HEK293 (cell line): ENCODE data around the gene CLTB.

Experiments used
- CTCF ChIA-PET: fragments of 350-600 bp; formaldehyde crosslinking; extraction: SDS; loops from one replicate; lab custom pipeline; 2021; ENCODE audit warnings: antibody characterized with exemption; lab: Yijun Ruan, JAX
- POLR2A ChIA-PET: fragments of 300-600 bp; formaldehyde crosslinking; extraction: SDS; loops from one replicate; lab custom pipeline; 2020; ENCODE audit warnings: antibody characterized with exemption, inconsistent platforms; lab: Yijun Ruan, JAX
- H3K27ac ChIP-seq: fragments of 200-500 bp; sonication (Bioruptor generic); 2 replicates; pipeline ENCODE4 v1.5.1; 2014; ENCODE audit warnings: low read depth, low read length, control low read depth, inconsistent platforms; ENCODE audit errors: extremely low read depth
- H3K36me3 ChIP-seq, 2 experiments: fragments of 200-500 bp in 1 of 2; sonication (Bioruptor generic) in 1 of 2; 1 replicate in 1 of 2; 2 replicates in 1 of 2; pipeline ENCODE4 v1.5.1; 2014 to 2017; ENCODE audit warnings: inconsistent platforms in 2 of 2, low read length in 2 of 2; ENCODE audit not compliant: control insufficient read depth in 2 of 2, insufficient read depth in 1 of 2
- H3K4me1 ChIP-seq: fragments of 200-500 bp; sonication (Bioruptor generic); 2 replicates; pipeline ENCODE4 v1.5.1; 2014; ENCODE audit warnings: mild to moderate bottlenecking, low read length, inconsistent platforms; ENCODE audit not compliant: control insufficient read depth, insufficient read depth
- H3K4me3 ChIP-seq: 2 replicates; pipeline ENCODE4 v1.5.1; 2011; ENCODE audit warnings: low read depth, mild to moderate bottlenecking, control low read depth, low read length, moderate library complexity
- H3K9me3 ChIP-seq: fragments of 200-500 bp; sonication (Bioruptor generic); 2 replicates; pipeline ENCODE4 v1.5.1; 2014; ENCODE audit warnings: low read depth, low read length, inconsistent platforms; ENCODE audit not compliant: control insufficient read depth, insufficient read depth
- IKZF3 ChIP-seq: fragments of 450-650 bp; IDR thresholded peaks from 2 replicates; pipeline ENCODE4 v1.5.0; 2018; ENCODE audit warnings: missing biosample characterization, mild to moderate bottlenecking, missing genetic modification characterization, moderate library complexity
- KLF9 ChIP-seq: fragments of 450-650 bp; formaldehyde crosslinking; IDR thresholded peaks from 2 replicates; pipeline ENCODE4 v1.5.1; 2016; ENCODE audit warnings: missing biosample characterization, missing genetic modification characterization, low read depth
- PBX3 ChIP-seq: sonication (generic); formaldehyde crosslinking; IDR thresholded peaks from 2 replicates; pipeline ENCODE4 v1.8.1; 2022; ENCODE audit warnings: mild to moderate bottlenecking, moderate library complexity, missing genetic modification reagents
- SP3 ChIP-seq: fragments of 450-650 bp; formaldehyde crosslinking; IDR thresholded peaks from 2 replicates; pipeline ENCODE4 v1.5.1; 2016; ENCODE audit warnings: missing biosample characterization, missing genetic modification characterization
- ZBTB8A ChIP-seq: fragments of 450-650 bp; formaldehyde crosslinking; IDR thresholded peaks from 2 replicates; pipeline ENCODE4 v1.5.1; 2016; ENCODE audit warnings: missing biosample characterization, missing genetic modification characterization
- ZFHX2 ChIP-seq: fragments of 450-650 bp; formaldehyde crosslinking; conservative IDR thresholded peaks from 2 replicates; pipeline ENCODE4 v1.5.1; 2016; ENCODE audit warnings: missing biosample characterization, missing genetic modification characterization
- ZFP3 ChIP-seq: fragments of 450-650 bp; formaldehyde crosslinking; IDR thresholded peaks from 2 replicates; pipeline ENCODE4 v1.5.1; 2016; ENCODE audit warnings: low read depth, missing biosample characterization, missing genetic modification characterization
- ZNF19 ChIP-seq: fragments of 450-650 bp; formaldehyde crosslinking; IDR thresholded peaks from 2 replicates; pipeline ENCODE4; 2016; ENCODE audit warnings: missing biosample characterization, missing genetic modification characterization, low read depth
- ZNF366 ChIP-seq: fragments of 450-650 bp; formaldehyde crosslinking; conservative IDR thresholded peaks from 2 replicates; pipeline ENCODE4 v1.5.1; 2016; ENCODE audit warnings: missing biosample characterization, missing genetic modification characterization
- ZNF404 ChIP-seq: fragments of 450-650 bp; formaldehyde crosslinking; IDR thresholded peaks from 2 replicates; pipeline ENCODE4 v1.5.1; 2017; ENCODE audit warnings: missing biosample characterization, missing genetic modification characterization
- ZNF449 ChIP-seq: fragments of 450-650 bp; formaldehyde crosslinking; IDR thresholded peaks from 2 replicates; pipeline ENCODE4 v1.5.1; 2017; ENCODE audit warnings: missing biosample characterization, mild to moderate bottlenecking, missing genetic modification characterization, moderate library complexity
- ZNF629 ChIP-seq: fragments of 450-650 bp; formaldehyde crosslinking; IDR thresholded peaks from 2 replicates; pipeline ENCODE4 v1.5.1; 2017; ENCODE audit warnings: missing biosample characterization, missing genetic modification characterization
- ZNF704 ChIP-seq: fragments of 450-650 bp; formaldehyde crosslinking; IDR thresholded peaks from 2 replicates; pipeline ENCODE4 v1.5.1; 2016; ENCODE audit warnings: missing biosample characterization, missing genetic modification characterization
- ZNF707 ChIP-seq: fragments of 450-650 bp; formaldehyde crosslinking; IDR thresholded peaks from 2 replicates; pipeline ENCODE4 v1.5.1; 2016; ENCODE audit warnings: missing biosample characterization, missing genetic modification characterization
- ZNF792 ChIP-seq: fragments of 450-650 bp; formaldehyde crosslinking; IDR thresholded peaks from 2 replicates; pipeline ENCODE4 v1.5.1; 2016; ENCODE audit warnings: missing biosample characterization, missing genetic modification characterization
- ZNF843 ChIP-seq: fragments of 450-650 bp; formaldehyde crosslinking; IDR thresholded peaks from 2 replicates; pipeline ENCODE4 v1.5.1; 2016; ENCODE audit warnings: missing biosample characterization, missing genetic modification characterization
- TF ChIP-seq, protein P1 (sequence below): fragments of 450-650 bp; formaldehyde crosslinking; IDR thresholded peaks from 2 replicates; pipeline ENCODE4 v1.5.1; 2016; ENCODE audit warnings: missing biosample characterization, missing genetic modification characterization, low read depth
- TF ChIP-seq, protein P2 (sequence below): fragments of 450-650 bp; formaldehyde crosslinking; IDR thresholded peaks from 2 replicates; pipeline ENCODE4 v1.5.1; 2016; ENCODE audit warnings: missing biosample characterization, missing genetic modification characterization
- TF ChIP-seq, protein P3 (sequence below): fragments of 450-650 bp; formaldehyde crosslinking; IDR thresholded peaks from 2 replicates; pipeline ENCODE4 v1.5.1; 2016; ENCODE audit warnings: missing biosample characterization, missing genetic modification characterization

Gene CLTB

DNA sequence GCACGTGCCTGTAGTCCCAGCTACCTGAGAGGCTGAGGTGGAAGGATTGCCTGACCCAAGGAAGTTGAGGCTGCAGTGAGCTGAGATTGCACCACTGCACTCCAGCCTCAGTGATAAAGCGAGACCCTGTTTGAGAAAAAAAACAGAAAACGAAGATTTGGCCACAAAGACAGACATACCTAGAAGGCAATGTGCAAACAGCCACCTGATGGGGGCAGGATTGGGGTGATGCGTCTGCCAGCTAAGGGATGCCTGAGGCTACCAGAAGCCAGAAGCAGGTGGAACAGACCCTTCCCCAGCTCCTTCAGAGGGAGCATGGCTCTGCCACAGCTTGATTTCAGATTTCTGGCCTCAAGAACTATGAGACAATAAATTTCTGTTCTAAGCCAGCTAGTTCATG lies 24.9 kb downstream of the CLTB start:
- Histone ChIP-seq H3K27ac (no peak overlapping the region), H3K9me3 (no peaks in the 10 kb centered on the region), H3K36me3 (peaks cover 0 to 56% of the 10 kb centered on the region in 2 experiments; a peak in 2 of 3 replicates), H3K4me3 (no peak overlapping the region), H3K4me1 (0 out of 2 replicates have a peak, but pooled peaks cover 3% of the 10 kb centered on the region)
- POLR2A ChIA-PET = interaction anchor here (1.5 kb wide), 1 partner anchor 56 kb away, joined by 4 read pairs; the partner anchor contains the start of gene FAF2
- CTCF ChIA-PET = interaction anchor here (1.1 kb wide), 1 partner anchor 14 kb away, joined by 3 read pairs; no protein-coding TSS in a partner anchor
- TF ChIP-seq ZBTB8A (tag by site-specific recombination) = no peak
- TF ChIP-seq ZFP3 (tag by site-specific recombination) = no peak
- TF ChIP-seq ZNF19 (tag by site-specific recombination) = no peak
- no peak for TF ChIP-seq ZNF366 (tag by site-specific recombination)
- no peak for TF ChIP-seq ZNF707 (tag by site-specific recombination)
- no peak for TF ChIP-seq ZNF843
- no peak for TF ChIP-seq PBX3
- no peak for TF ChIP-seq ZNF404 (tag by site-specific recombination)
- TF ChIP-seq ZFHX2 (tag by site-specific recombination) = no peak
- no peak for TF ChIP-seq ZNF704 (tag by site-specific recombination)
- no peak for TF ChIP-seq IKZF3
- TF ChIP-seq, protein P1, sequence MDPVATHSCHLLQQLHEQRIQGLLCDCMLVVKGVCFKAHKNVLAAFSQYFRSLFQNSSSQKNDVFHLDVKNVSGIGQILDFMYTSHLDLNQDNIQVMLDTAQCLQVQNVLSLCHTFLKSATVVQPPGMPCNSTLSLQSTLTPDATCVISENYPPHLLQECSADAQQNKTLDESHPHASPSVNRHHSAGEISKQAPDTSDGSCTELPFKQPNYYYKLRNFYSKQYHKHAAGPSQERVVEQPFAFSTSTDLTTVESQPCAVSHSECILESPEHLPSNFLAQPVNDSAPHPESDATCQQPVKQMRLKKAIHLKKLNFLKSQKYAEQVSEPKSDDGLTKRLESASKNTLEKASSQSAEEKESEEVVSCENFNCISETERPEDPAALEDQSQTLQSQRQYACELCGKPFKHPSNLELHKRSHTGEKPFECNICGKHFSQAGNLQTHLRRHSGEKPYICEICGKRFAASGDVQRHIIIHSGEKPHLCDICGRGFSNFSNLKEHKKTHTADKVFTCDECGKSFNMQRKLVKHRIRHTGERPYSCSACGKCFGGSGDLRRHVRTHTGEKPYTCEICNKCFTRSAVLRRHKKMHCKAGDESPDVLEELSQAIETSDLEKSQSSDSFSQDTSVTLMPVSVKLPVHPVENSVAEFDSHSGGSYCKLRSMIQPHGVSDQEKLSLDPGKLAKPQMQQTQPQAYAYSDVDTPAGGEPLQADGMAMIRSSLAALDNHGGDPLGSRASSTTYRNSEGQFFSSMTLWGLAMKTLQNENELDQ (tag by site-specific recombination) = no peak
- no peak for TF ChIP-seq ZNF629 (tag by site-specific recombination)
- TF ChIP-seq, protein P2, sequence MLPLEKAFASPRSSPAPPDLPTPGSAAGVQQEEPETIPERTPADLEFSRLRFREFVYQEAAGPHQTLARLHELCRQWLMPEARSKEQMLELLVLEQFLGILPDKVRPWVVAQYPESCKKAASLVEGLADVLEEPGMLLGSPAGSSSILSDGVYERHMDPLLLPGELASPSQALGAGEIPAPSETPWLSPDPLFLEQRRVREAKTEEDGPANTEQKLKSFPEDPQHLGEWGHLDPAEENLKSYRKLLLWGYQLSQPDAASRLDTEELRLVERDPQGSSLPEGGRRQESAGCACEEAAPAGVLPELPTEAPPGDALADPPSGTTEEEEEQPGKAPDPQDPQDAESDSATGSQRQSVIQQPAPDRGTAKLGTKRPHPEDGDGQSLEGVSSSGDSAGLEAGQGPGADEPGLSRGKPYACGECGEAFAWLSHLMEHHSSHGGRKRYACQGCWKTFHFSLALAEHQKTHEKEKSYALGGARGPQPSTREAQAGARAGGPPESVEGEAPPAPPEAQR (tag by site-specific recombination) = no peak
- TF ChIP-seq, protein P3, sequence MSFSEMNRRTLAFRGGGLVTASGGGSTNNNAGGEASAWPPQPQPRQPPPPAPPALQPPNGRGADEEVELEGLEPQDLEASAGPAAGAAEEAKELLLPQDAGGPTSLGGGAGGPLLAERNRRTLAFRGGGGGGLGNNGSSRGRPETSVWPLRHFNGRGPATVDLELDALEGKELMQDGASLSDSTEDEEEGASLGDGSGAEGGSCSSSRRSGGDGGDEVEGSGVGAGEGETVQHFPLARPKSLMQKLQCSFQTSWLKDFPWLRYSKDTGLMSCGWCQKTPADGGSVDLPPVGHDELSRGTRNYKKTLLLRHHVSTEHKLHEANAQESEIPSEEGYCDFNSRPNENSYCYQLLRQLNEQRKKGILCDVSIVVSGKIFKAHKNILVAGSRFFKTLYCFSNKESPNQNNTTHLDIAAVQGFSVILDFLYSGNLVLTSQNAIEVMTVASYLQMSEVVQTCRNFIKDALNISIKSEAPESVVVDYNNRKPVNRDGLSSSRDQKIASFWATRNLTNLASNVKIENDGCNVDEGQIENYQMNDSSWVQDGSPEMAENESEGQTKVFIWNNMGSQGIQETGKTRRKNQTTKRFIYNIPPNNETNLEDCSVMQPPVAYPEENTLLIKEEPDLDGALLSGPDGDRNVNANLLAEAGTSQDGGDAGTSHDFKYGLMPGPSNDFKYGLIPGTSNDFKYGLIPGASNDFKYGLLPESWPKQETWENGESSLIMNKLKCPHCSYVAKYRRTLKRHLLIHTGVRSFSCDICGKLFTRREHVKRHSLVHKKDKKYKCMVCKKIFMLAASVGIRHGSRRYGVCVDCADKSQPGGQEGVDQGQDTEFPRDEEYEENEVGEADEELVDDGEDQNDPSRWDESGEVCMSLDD = no peak
- no peak for TF ChIP-seq KLF9 (tag by site-specific recombination)
- TF ChIP-seq ZNF449 (tag by site-specific recombination) = no peak
- TF ChIP-seq SP3 (tag by site-specific recombination) = no peak
- TF ChIP-seq ZNF792 (tag by site-specific recombination) = no peak
